GM12872 (cell line): ENCODE measurements around the gene CEP70.

Experiments used
- CTCF ChIP-seq: IDR thresholded peaks from 3 replicates; pipeline ENCODE4 v1.5.1; 2011; ENCODE audit warnings: low read depth, mild to moderate bottlenecking, low read length, moderate library complexity; ENCODE audit not compliant: insufficient read depth

Gene CEP70

GRCh38 chr3:138473391-138473790, 120.7 kb downstream of the CEP70 start:
- TF ChIP-seq CTCF: no peak

GRCh38 chr3:138472141-138472825, 121.8 kb downstream of the CEP70 start:
- no peak for TF ChIP-seq CTCF

GRCh38 chr3:138471481-138471880, 122.6 kb downstream of the CEP70 start:
- no peak for TF ChIP-seq CTCF

- no peak for TF ChIP-seq CTCF
These were observed 123.4 kb downstream of the CEP70 start for GRCh38 chr3:138470687-138471086.

GRCh38 chr3:138469874-138470273, 124.2 kb downstream of the CEP70 start:
- no peak for TF ChIP-seq CTCF

GRCh38 chr3:138468886-138469285, 125.2 kb downstream of the CEP70 start:
- no peak for TF ChIP-seq CTCF

- TF ChIP-seq CTCF: no peak
These were observed 125.6 kb downstream of the CEP70 start for GRCh38 chr3:138468451-138468850.
